ENCODE results near the gene EHD3. TPM values are rescaled to one million over a fixed set of nuclear protein-coding genes. Genes with fewer than 3 reads are reported as not detected.

EHD3 gene
- total RNA-seq, 1 donor from 2014 or later = 40.3 TPM

GRCh38 chr2:31260870-31261269 lies 26.9 kb downstream of the EHD3 start:
- DNase-seq (no peak), ATAC-seq (ENCODE audit: low read depth) (no peak)
- Mint-ChIP-seq H3K27ac (no peak overlapping the region), H3K36me3 (ENCODE audit: low read depth) (peaks cover 53% of the 10 kb centered on the region), H3K27me3 (no peaks in the 10 kb centered on the region), H3K9me3 (no peaks in the 10 kb centered on the region), H3K4me3 (no peak overlapping the region), H3K4me1 (peaks cover 37% of the 10 kb centered on the region)
- CTCF ChIA-PET = no interaction called here
- POLR2A ChIA-PET = interaction anchor here (1.3 to 1.6 kb wide), 2 partner anchors 9 kb away, joined by 3 to 4 read pairs; no protein-coding TSS in a partner anchor
- intact Hi-C loops (cut with micrococcal nuclease) = no loop called here
- no peak for TF ChIP-seq CTCF (IDR thresholded peaks at IDR 0.05)

DNA sequence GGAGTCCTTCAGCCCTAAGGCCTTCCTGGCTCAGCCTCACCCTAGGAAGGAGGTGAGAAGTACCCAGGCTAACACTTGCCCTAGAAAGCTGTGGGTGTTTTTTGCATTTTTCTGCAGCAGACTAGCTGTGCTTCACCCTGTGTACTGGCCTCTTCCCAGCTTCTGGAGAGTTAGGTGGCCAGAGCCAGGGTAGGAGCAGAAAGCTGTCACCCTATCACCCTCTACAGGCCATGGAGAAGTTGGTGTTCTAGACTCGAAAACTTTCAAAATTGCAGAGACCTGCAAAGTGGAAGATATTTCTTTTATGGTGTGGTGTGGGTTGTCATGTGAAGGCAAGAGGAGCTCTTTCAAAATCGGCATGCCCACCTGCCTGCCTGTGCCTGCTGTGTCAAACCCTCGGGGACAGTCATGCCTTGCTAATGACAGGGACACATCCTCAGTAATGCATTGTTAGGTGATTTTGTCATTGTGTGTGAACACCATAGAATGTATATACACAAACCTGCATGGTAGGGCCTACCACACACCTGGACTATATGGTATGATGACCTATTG lies 29.8 kb downstream of the EHD3 start:
- Mint-ChIP-seq H3K9me3 (no peaks in the 10 kb centered on the region), H3K27ac (peak overlapping the region; percentile 9), H3K27me3 (no peaks in the 10 kb centered on the region), H3K4me1 (peaks cover 16% of the 10 kb centered on the region), H3K36me3 (ENCODE audit: low read depth) (peaks cover 69% of the 10 kb centered on the region), H3K4me3 (no peak overlapping the region)
- ATAC-seq (ENCODE audit: low read depth) (no peak), DNase-seq (no peak)
- ChIA-PET CTCF (interaction anchor here (1.1 to 2.5 kb wide), 4 partner anchors 10 to 125 kb away, joined by 3 to 11 read pairs (median 4); partner anchors contain the start of gene GALNT14), POLR2A (no interaction called here)
- intact Hi-C loops (cut with micrococcal nuclease) = no loop called here
- TF ChIP-seq CTCF (IDR thresholded peaks at IDR 0.05) = no peak

DNA sequence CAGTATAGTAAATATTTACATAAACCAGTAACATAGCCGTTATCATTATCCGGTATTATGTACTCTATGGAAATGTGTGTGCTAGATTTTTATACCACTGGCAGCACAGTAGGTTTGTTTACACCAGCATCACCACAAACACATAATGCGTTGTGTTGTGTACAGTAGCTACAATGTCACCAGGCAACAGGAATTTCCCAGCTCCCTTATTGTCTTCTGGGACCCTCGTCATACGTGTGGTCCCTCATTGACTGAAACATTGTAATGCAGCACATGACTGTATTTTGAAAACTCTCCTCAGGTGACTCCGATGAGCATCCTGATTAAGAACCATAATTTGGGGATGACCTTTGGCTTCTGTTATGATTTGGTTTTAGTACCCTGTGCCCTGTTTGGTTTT lies 31.3 kb downstream of the EHD3 start:
- H3K27me3 Mint-ChIP-seq = no peaks in the 10 kb centered on the region
- peaks cover 16% of the 10 kb centered on the region for H3K4me1 Mint-ChIP-seq
- intact Hi-C loops (cut with micrococcal nuclease) = no loop called here
- ATAC-seq (ENCODE audit: low read depth) = no peak
- no peak overlapping the region for H3K27ac Mint-ChIP-seq
- TF ChIP-seq CTCF (IDR thresholded peaks at IDR 0.05) = no peak
- DNase-seq = no peak
- peaks cover 64% of the 10 kb centered on the region for H3K36me3 Mint-ChIP-seq (ENCODE audit: low read depth)
- no peak overlapping the region for H3K4me3 Mint-ChIP-seq
- H3K9me3 Mint-ChIP-seq = no peaks in the 10 kb centered on the region
- POLR2A ChIA-PET = no interaction called here
- CTCF ChIA-PET = no interaction called here

DNA sequence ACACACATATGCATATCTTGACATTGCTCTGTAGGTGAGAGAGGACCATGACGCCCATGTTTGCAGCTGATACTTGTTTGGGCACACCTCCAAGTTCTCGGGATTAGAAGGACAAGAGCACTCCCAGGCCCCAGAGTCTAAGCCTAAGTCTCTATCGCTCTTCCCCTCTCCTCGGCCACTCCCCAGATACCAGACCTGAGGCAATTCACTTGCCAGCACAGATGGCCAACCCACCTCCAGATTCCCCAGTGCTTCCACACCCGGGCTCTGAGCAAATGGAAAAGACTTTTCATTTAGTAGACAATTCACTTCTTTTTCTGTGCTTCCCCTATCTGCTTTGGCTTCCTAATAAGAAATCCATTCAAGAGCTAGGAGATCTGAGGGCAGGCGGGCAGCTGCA lies 32.9 kb downstream of the EHD3 start:
- POLR2A ChIA-PET = no interaction called here
- intact Hi-C loops (cut with micrococcal nuclease) = no loop called here
- Mint-ChIP-seq H3K4me3 (no peak overlapping the region), H3K9me3 (no peaks in the 10 kb centered on the region), H3K4me1 (peaks cover 28% of the 10 kb centered on the region), H3K27ac (no peak overlapping the region), H3K36me3 (ENCODE audit: low read depth) (peaks cover 51% of the 10 kb centered on the region), H3K27me3 (no peaks in the 10 kb centered on the region)
- no peak for DNase-seq
- ATAC-seq (ENCODE audit: low read depth) = no peak
- TF ChIP-seq CTCF (IDR thresholded peaks at IDR 0.05) = no peak
- CTCF ChIA-PET = interaction anchor here (0.7 kb wide), 1 partner anchor 555 kb away, joined by 3 read pairs; no protein-coding TSS in a partner anchor

DNA sequence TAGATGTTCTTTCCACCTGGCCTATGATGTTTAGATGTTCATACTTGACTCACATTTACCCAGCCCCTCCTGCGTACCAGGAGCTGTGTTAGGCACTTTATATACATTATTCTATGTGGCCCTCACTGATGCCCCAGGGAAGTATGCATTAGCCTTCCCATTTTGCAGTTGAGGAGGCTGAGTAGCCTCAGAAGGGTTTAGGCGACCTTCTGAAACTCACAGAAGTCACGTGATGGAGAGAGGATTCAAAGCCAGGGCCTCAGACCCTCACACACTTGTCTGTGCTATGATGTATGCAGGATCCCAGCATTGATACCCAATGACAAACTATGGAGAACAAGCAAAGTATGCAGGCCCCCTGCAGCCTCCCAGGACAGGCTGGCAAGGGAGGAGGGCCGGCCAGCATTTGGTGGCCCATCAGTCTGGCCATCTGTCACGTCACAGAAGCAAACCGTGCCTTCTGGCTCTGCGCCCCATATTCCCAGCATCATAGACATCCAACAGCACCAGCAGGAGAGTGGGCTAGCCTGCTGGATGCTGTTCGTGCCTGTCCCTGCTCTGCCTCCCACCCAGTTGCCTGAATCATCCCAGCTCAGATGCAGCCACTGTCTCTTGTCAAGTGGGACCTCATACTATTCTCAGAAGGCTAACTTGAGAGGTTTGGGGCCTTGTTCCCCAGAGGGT lies 33.6 kb downstream of the EHD3 start:
- H3K4me1 Mint-ChIP-seq = peaks cover 30% of the 10 kb centered on the region
- no peaks in the 10 kb centered on the region for H3K27me3 Mint-ChIP-seq
- H3K36me3 Mint-ChIP-seq (ENCODE audit: low read depth) = peaks cover 43% of the 10 kb centered on the region
- DNase-seq = no peak
- ChIA-PET POLR2A (no interaction called here), CTCF (no interaction called here)
- H3K27ac Mint-ChIP-seq = peak overlapping the region; percentile 26
- intact Hi-C loops (cut with micrococcal nuclease) = no loop called here
- TF ChIP-seq CTCF (IDR thresholded peaks at IDR 0.05) = no peak
- no peak for ATAC-seq (ENCODE audit: low read depth)
- H3K9me3 Mint-ChIP-seq = no peaks in the 10 kb centered on the region
- no peak overlapping the region for H3K4me3 Mint-ChIP-seq
